HG03097 (cell line): Measurements from ENCODE around the gene GAS2L2.

ENCODE experiments used
- ATAC-seq: cut with Tn5 transposase; IDR thresholded peaks from one replicate; pipeline ENCODE4 v1.9.1; 2021; ENCODE audit not compliant: unreplicated experiment, low FRiP score

GAS2L2 gene

DNA sequence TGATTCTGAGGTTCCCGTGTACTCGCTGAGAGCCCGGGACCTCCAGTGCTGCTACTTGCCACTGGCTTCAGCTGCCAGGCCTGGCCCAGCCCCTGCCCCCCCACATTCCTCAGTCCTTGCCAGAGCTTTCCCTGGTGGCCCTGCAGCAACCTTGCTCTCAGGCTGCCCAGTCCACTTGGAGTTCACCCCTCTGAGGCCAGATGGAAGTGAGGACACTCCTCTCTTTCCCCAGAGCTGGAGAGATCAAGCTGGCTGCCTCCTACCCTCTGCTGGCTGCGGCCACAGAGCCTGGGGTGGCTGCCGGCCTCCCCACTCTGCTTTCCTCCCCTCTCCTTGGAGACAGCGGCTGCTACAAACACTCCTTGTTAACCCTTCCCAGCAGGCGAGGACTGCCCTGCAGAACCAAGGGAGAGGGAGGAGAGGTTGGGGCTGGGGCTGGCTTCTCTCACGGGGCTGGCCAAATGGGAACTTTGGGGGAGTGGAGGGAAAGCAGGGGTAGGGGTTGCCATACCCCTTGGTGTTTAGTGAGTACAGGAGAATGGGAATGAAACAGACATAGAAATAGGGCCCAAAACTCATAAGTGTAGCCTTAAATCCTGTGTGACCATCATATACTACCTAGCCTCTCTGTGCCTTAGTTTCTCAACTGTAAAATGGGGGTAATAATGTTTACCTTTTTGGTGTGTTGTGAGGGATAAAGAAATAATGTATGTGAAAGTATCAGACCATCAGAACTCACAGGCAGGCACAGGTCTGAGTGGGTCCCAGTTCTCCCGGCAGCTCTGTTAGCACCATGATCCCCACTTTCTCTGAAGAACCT lies at the start of gene GAS2L2:
Gene GAS2L2 (minus strand): TSS at position 295 of the 820 bp plus-strand sequence. CDS start 389 bp downstream, outside the sequence.
- ATAC-seq, result no peak

GRCh38 chr17:35801583-35802224 lies 48.7 kb upstream of the GAS2L2 start:
- ATAC-seq, result no peak

DNA sequence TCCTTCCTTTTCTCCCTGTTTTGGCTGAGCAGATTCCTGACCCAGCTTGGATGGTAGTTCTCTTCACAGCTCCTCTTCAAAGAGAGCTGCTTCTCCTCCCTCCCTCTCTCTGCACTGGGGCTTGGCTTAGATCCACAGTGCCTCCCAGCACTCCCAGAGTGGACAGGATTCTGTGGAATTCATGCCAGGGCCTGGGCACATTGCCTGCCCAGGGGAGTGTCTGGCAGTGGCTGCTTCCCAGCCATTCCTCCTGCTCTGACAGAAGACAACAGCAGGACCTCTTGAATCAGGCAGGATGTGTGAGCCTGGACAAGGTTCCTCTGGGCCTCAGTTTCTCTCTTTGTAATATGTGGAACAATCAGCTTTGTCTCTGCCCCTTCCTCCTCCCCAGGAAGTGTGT lies 46.9 kb upstream of the GAS2L2 start:
- no peak for ATAC-seq

DNA sequence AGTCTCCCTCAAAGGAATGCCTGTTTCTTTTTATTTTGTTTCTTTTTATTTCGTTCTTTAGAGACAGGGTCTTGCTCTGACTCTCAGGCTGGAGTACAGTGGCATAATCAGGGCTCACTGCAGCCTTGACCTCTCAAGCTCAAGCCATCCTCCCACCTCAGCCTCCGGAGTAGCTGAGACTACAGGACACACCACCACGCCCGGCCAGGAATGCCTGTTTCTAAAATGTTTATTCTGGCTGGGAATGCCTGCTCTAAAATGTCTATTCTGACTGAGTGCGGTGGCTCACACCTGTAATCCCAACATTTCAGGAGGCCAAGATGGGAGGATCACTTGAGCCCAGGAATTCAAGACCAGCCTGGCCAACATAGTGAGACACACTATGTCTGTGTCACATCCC lies 44.9 kb upstream of the GAS2L2 start:
- no peak for ATAC-seq

- no peak for ATAC-seq
These were observed 44.3 kb upstream of the GAS2L2 start for GRCh38 chr17:35797370-35797769.

- no peak for ATAC-seq
These were observed 43.9 kb upstream of the GAS2L2 start for GRCh38 chr17:35796942-35797341.

GRCh38 chr17:35795871-35796265 lies 42.8 kb upstream of the GAS2L2 start:
- no peak for ATAC-seq

- ATAC-seq, result no peak
These were observed 42.2 kb upstream of the GAS2L2 start, which contains the start of gene MMP28 for GRCh38 chr17:35795007-35795870. Gene MMP28 (minus strand): TSS chr17:35795641. CDS start chr17:35795377, 264 bp downstream.

DNA sequence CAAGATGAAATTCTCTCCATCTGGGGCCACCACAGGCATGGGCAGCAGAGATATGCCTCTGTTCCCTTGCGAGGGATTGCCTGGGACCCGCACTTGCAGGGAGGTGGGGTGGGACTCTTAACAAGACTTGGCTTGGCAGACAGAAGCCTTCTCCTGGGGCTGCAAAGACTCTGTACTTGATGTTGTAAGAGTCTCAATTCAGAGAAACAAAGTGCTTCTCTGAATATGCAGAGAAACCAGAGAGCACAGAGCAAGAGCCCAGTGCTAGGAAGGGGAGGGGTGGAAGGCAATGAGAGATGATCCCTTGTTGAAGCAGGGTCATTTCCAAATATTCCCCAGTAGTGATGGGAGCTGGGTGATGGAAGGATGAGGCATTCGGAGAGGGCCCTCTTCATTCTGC lies 40.2 kb upstream of the GAS2L2 start:
- no peak for ATAC-seq

- ATAC-seq, result no peak
These were observed 38.8 kb upstream of the GAS2L2 start for GRCh38 chr17:35791681-35792350.

GRCh38 chr17:35790841-35791240 lies 37.8 kb upstream of the GAS2L2 start:
- no peak for ATAC-seq

- ATAC-seq, result no peak
These were observed 35.7 kb upstream of the GAS2L2 start for GRCh38 chr17:35788477-35789368.

DNA sequence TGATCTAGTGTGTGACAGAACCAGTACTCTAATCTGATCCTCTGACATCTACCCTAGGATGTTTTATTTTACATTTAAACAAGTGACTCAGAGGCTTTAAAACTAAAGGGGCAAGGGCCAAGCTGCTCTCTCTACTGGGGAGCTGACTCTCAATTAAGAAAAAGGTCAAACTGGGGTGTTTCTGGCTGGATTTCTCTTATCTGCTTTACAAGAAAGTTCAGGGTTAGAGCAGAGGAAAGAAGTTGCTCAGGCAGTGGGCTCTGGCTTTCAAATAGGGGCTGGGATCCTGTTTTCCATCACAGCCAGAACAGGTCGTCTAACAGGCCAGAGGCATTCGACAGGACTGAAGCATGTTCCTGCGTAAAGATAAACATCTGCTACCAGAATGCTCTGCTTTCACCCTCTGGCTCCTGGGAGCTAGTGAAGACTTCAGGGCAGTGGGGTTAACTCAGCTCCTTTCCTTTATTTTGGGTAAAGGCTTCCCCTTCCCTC lies 33.9 kb upstream of the GAS2L2 start:
- no peak for ATAC-seq

- ATAC-seq, result no peak
These were observed 31.9 kb upstream of the GAS2L2 start for GRCh38 chr17:35784895-35785294.

GRCh38 chr17:35780950-35781349 lies 27.9 kb upstream of the GAS2L2 start:
- no peak for ATAC-seq

GRCh38 chr17:35778641-35779196 lies 25.7 kb upstream of the GAS2L2 start:
- ATAC-seq, result no peak

DNA sequence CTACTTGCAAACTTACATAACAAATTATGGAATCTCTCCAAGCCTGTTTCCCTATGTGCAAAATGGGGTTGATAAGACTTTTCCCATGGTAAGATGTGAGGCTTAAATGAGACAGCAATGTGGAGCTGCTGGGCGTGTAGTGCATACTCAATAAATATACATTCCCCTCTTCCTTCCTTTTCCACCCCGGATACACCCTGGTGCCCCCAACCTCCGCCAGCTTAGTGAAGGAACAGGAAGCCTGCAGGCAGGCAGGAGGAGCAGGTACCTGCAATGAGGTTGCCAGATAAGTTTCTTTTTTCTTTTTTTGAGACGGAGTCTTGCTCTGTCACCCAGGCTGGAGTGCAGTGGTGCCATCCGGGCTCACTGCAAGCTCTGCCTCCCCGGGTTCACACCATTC lies 22.5 kb upstream of the GAS2L2 start:
- no peak for ATAC-seq

GRCh38 chr17:35775039-35775438 lies 22.0 kb upstream of the GAS2L2 start:
- ATAC-seq, result no peak

DNA sequence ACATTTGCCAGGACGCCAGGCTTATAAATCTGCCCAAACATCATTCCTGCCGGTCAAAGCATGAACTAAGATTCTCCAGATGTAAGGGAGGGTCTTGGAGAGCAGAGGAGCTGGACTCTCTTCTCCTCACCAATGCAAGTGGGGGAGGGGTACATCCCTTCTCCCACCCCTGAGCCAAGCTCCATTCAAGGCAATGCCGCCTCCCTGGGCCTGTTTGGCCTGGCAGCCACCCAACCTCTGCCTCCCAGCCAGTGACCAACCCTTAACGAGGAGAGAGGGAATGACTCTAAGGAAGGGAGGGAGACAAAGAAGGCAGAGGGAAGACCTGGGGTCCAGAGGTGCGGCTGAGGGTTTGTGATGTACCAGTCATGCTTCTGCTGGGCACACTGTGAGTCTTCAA lies 21.5 kb upstream of the GAS2L2 start:
- no peak for ATAC-seq
